Lung (tissue), 12 donors: ENCODE results near the gene LPAR3. TPM values are rescaled to one million over a fixed set of nuclear protein-coding genes. Genes with fewer than 3 reads are reported as not detected.
A peak's percentile ranks its signal among the peaks of the same experiment; 100 is the strongest.

ENCODE experiments used
- ATAC-seq: fragments of 200-7000 bp; cut with Tn5 transposase; one replicate; pipeline ENCODE4 v1.9.1; 2020; ENCODE audit warnings: moderate number of reproducible peaks; ENCODE audit not compliant: insufficient read depth, low FRiP score
- DNase-seq, 3 donors: peaks; one replicate each; pipeline ENCODE4 v3.0.0-alpha.2; 2013 to 2017
- H3K27ac ChIP-seq, 2 donors: one replicate each; pipeline ENCODE4 v1.5.1; 2013; ENCODE audit warnings: mild to moderate bottlenecking in 2 of 2, moderate library complexity in 2 of 2, control low read depth in 1 of 2, inconsistent platforms in 1 of 2, low read depth in 1 of 2, low read length in 1 of 2
- H3K27me3 ChIP-seq, 3 donors: one replicate each; pipeline ENCODE4 v1.5.1; 2013; ENCODE audit warnings: low read length in 2 of 3; ENCODE audit not compliant: control insufficient read depth in 3 of 3, insufficient read depth in 3 of 3
- H3K36me3 ChIP-seq, 4 donors: one replicate each; pipeline ENCODE4 v1.5.1; 2013; ENCODE audit warnings: low read length in 4 of 4, mild to moderate bottlenecking in 1 of 4, moderate library complexity in 1 of 4; ENCODE audit not compliant: control insufficient read depth in 4 of 4, insufficient read depth in 4 of 4
- H3K4me1 ChIP-seq, 5 donors: one replicate each; pipeline ENCODE4 v1.5.1; 2013; ENCODE audit warnings: low read length in 5 of 5, mild to moderate bottlenecking in 2 of 5, moderate library complexity in 1 of 5; ENCODE audit not compliant: control insufficient read depth in 5 of 5, insufficient read depth in 5 of 5
- H3K4me3 ChIP-seq: one replicate; pipeline ENCODE4 v1.5.1; 2013; ENCODE audit warnings: mild to moderate bottlenecking, control low read depth, moderate library complexity
- H3K9ac ChIP-seq, 2 donors: one replicate each; pipeline ENCODE4 v1.5.1; 2013; ENCODE audit warnings: low read length in 2 of 2, control low read depth in 1 of 2; ENCODE audit not compliant: insufficient read depth in 1 of 2
- H3K9me3 ChIP-seq, 4 donors: one replicate each; pipeline ENCODE4 v1.5.1; 2013; ENCODE audit warnings: low read length in 3 of 4, mild to moderate bottlenecking in 1 of 4, moderate library complexity in 1 of 4; ENCODE audit not compliant: control insufficient read depth in 4 of 4, insufficient read depth in 3 of 4
- WGBS, 2 donors: extraction: QIAGEN DNeasy Blood & Tissue Kit; methylation state at CpG; one replicate each; pipeline ENCODE4 v1.1.7; 2013; 5-methylcytosine and 5-hydroxymethylcytosine counted together
- polyA plus RNA-seq, 2 donors: library from polyadenylated mRNA; stranded (reverse); fragments of 200-250 nt; gene quantifications; one replicate each; pipeline ENCODE4 v1.2.1, GENCODE V29; 2013
- total RNA-seq, 2 donors: library from RNA; depleted of rRNA in 1 of 2; stranded (reverse); fragments of >200 nt in 1 of 2; gene quantifications; one replicate each; pipeline ENCODE4 v1.2.1, GENCODE V29; 2014 to 2021
- TF ChIP-seq, protein P1 (sequence below): IDR thresholded peaks from 2 replicates; pipeline ENCODE4 v1.5.1; 2012; ENCODE audit warnings: mild to moderate bottlenecking; ENCODE audit errors: control extremely low read depth, extremely low read depth
- donor health status: control.
- donor health status: control.
- donor health status: Bipolar disorder and iron deficiency.
- donor health status: healthy.
- donor health status: DM: yes; HTN: yes; CAD: no.

LPAR3 gene
- total and polyA plus RNA-seq, 4 donors: 0.98 to 8.3 (median 5.3) TPM

- no peaks in the 10 kb centered on the region for H3K36me3 ChIP-seq
- 55 to 74% methylated on average over 4 of the region's 4 CpGs for whole genome bisulfite sequencing, 2 donors
- TF ChIP-seq, protein P1, sequence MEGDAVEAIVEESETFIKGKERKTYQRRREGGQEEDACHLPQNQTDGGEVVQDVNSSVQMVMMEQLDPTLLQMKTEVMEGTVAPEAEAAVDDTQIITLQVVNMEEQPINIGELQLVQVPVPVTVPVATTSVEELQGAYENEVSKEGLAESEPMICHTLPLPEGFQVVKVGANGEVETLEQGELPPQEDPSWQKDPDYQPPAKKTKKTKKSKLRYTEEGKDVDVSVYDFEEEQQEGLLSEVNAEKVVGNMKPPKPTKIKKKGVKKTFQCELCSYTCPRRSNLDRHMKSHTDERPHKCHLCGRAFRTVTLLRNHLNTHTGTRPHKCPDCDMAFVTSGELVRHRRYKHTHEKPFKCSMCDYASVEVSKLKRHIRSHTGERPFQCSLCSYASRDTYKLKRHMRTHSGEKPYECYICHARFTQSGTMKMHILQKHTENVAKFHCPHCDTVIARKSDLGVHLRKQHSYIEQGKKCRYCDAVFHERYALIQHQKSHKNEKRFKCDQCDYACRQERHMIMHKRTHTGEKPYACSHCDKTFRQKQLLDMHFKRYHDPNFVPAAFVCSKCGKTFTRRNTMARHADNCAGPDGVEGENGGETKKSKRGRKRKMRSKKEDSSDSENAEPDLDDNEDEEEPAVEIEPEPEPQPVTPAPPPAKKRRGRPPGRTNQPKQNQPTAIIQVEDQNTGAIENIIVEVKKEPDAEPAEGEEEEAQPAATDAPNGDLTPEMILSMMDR: no peak
- H3K27me3 ChIP-seq: no peaks in the 10 kb centered on the region
- no peak overlapping the region for H3K4me3 ChIP-seq
- H3K9me3 ChIP-seq: no peaks in the 10 kb centered on the region
- no peak for DNase-seq
- no peak overlapping the region for H3K27ac ChIP-seq
- H3K9ac ChIP-seq: no peak overlapping the region
- H3K4me1 ChIP-seq: no peaks in the 10 kb centered on the region
- peak; percentile 22 for ATAC-seq
Observed at GRCh38 chr1:84928979-84929378, 36.0 kb upstream of the LPAR3 start.

- 82 to 83% methylated on average over 3 of the region's 3 CpGs for WGBS, 2 donors
- H3K36me3 ChIP-seq: no peaks in the 10 kb centered on the region
- H3K9ac ChIP-seq: no peak overlapping the region
- no peak for DNase-seq
- TF ChIP-seq, protein P1: no peak
- no peak for ATAC-seq
- no peaks in the 10 kb centered on the region for H3K27me3 ChIP-seq
- H3K4me3 ChIP-seq: no peak overlapping the region
- H3K9me3 ChIP-seq: peaks cover 0 to 2% (median 0%) of the 10 kb centered on the region in 4 donors
- H3K4me1 ChIP-seq: no peaks in the 10 kb centered on the region
- no peak overlapping the region for H3K27ac ChIP-seq
Observed at GRCh38 chr1:84923317-84923716, 30.3 kb upstream of the LPAR3 start.

- DNase-seq: no peak
- no peaks in the 10 kb centered on the region for H3K27me3 ChIP-seq
- H3K9me3 ChIP-seq: peaks cover 0 to 2% (median 0%) of the 10 kb centered on the region in 4 donors
- H3K4me1 ChIP-seq: no peaks in the 10 kb centered on the region
- no peak for ATAC-seq
- H3K4me3 ChIP-seq: no peak overlapping the region
- H3K27ac ChIP-seq: no peak overlapping the region
- WGBS, 2 donors: 96 to 98% methylated on average over 1 of the region's 1 CpG
- no peaks in the 10 kb centered on the region for H3K36me3 ChIP-seq
- H3K9ac ChIP-seq: no peak overlapping the region
- TF ChIP-seq, protein P1: no peak
Observed at GRCh38 chr1:84920159-84920558, 27.2 kb upstream of the LPAR3 start.

DNA sequence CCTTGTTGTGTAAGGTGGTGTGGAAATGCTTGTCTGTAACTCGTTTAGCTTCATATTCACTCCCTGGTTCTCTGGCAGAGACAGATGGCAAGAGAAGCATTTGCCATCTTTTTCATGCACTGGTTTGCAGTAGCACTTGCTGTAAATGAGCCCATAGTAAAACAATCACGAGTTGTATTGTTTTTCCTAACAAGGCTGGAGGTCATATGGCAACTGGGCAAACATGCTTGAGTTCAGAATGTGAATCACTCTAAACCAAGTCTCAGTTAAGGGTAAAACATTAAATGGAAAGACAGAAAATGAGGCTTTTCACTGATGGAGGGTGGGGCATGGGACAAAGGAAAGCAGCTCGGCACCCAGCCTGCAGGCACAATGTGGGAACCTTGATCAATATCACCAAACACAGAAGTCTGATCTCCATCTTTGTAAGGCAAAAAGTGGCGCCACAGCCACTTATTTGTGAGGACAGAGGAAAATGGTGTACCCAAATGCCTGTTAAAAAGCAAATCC is 26.5 kb upstream of the LPAR3 start:
- Histone ChIP-seq H3K36me3 (no peaks in the 10 kb centered on the region), H3K9me3 (peaks cover 0 to 2% (median 0%) of the 10 kb centered on the region in 4 donors), H3K27me3 (no peaks in the 10 kb centered on the region), H3K27ac (no peak overlapping the region), H3K4me3 (no peak overlapping the region), H3K4me1 (no peaks in the 10 kb centered on the region), H3K9ac (no peak overlapping the region)
- TF ChIP-seq, protein P1: no peak
- ATAC-seq (no peak), DNase-seq (no peak)
- WGBS, 2 donors: 66 to 83% methylated on average over 4 of the region's 4 CpGs
